ENCODE measurements around the gene GNB2.
"Not testable (repeated sequence)": the region's sequence is repeated elsewhere in the genome, so short reads cannot be mapped to it uniquely, and the experiment has no call there.

The GNB2 gene

DNA sequence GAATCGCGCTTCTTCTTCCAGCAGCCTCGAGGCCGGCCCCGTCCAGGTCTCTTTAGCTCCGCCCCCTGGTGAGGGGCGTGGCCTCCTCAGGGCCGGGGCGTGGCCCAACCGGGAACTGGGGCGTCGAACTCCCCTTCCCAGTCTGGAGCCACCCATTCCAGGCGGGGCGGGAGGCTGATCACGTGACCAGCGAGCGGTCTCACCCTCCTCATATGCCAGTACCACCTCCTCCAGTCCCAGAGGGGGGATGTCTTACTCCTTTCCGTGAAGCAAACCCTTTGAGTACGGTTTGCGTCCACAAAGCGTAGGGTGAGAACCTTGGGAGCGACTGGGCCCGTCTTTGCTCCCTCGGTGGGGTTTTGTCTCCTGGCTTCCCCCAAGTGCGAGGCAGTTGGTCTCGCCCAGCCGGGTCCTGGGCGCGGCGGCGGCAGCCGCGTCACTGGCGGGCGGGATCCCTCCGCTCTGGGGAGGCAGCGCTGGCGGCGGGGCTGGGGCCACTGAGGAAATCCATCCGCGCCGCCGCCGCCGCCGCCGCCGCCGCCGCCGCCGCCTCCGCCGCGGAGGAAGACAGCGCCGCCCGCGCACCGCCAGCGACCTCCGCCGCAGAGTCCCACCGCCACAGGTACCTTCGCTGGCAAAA is at the start of gene GNB2:
GNB2 (plus strand) TSS at position 439 of the 640 bp plus-strand sequence. CDS start 2,526 bp downstream, outside the sequence.
- DNase-seq = peak; percentile 96

DNA sequence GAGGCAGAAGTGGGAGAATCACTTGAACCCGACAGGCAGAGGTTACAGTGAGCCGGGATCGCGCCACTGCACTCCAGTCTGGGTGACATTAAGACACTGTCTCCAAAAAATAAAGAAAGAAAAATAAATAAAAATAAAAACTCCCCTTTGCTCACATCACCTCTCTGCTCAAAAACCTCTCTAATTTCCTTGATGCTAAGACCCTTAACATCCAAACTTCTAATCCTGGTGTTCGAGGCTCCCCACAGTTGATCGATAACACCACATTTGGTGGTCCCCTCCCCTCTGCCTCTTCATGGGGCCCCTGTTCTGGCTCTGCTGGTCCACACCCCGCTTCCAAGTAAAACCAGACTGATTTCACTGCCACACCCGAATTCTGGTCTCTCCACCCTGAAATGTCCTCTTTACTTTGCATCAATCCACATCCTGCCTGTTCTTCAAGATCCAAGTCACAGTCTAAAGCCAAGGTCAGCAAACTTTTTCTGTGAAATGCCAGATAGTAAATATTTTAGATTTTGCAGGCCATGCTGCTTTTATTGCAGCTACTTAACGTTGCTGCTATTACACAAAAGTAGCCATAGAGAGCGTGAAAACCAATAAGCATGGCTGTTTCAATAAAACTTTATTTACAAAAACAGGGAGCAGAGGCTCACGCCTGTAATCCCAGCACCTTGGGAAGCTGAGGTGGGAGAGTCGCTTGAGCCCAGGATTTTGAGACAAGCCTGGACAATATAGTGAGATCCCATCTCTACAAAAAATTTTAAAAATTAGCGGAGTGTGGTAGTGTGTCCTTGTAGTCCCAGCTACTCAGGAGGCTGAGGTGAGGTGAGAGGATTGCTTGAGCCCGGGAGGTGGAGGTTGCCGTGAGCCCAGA is 49.4 kb upstream of the GNB2 start:
- no peak for DNase-seq

DNA sequence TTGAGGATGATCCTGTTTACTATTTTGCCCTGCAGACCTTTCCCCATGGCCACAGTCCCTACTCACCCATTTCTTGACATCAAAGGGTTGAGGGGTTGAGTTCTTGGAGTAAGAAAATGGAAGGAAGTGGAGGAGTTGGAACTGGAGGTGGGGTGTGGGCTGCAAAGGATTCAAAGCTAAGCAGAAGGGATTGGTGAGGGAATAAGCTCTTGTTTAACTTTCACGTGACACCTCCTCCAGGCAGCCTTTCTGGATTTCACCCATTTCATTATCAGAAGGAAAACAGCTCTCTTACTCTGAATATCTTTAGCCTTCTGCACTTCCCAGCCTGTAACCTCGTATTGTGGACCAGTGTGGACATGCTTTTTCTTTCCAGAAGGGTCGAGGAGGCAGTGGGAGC is 47.5 kb upstream of the GNB2 start:
- no peak for DNase-seq

DNA sequence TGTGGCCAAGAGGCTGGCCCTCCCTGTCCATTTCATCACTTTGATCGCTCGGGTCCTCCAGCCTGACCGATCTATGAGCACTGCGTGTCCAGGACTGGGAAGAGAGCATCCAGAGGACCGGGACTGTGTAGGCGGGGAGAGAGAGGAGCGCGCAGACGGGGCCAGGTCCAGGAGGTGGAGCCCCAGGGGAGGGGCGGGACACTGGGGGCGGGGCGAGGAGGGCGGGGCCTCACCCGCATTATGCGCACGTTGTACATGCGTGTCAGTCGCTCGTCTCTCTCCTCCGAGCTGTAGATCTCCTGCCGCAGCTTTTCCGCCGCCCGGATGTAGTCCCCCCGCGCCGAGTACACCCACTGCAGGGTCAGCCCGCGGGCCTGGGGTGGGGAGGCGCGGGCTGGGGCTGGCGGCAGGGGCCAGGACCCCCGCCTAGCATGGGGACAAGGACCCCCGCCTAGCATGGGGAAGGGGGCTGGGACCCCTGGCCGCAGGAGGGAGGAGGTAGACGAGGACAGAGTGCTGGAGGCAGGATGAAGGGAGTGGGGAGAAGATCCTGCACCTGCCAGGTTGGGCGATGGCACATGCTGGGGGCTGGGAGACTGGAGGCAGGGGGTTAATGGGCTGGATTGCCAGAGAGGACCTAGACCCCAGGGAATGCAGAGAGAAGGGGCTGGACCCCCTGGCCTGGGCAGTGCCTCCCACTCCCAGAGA is 46.9 kb upstream of the GNB2 start:
- DNase-seq = peak; percentile 45 to 60

DNA sequence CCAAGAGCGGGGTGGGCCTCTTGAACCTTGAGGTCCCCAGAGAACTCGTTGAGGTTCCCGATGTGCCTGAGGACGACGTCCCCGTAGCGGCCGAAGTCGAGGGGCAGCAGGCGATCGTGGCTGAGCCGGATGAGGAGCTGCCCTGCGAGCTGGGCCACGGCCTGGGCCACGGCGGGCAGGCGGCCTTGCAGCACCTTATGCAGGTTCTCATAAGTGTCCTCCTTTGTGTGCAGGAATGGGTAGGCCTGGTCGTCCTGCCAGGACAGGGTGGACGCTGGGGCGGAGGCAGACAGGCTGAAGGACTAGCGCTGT is 46.3 kb upstream of the GNB2 start:
- DNase-seq = no peak

DNA sequence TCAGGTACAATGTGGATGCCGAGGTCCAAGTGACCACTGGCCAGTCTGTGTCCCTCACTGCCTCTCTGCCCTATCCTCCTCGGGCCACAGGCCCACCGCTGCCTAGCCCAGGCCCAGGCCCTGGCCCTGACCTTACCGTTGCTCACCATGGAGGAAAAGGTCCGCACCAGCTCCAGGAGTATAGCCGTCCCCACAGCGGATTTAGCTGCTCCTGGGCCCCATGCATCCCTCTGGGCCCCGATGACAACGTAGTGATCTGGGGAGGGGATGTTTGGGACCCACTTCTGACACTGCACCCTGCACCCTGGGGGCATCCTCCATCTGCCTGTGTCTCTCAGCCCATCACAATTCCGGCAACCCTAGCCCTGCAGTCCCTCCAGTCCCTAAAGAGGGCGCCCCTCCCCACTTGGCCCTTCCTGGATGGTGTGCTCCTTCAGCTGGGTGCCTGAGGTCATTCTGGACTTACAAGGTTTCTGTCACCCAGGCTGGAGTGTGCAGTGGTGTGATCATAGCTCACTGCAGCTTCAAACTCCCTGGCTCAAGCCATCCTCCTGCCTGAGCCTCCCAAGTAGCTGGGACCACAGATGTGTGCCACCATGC is 44.3 kb upstream of the GNB2 start:
- DNase-seq = no peak

DNA sequence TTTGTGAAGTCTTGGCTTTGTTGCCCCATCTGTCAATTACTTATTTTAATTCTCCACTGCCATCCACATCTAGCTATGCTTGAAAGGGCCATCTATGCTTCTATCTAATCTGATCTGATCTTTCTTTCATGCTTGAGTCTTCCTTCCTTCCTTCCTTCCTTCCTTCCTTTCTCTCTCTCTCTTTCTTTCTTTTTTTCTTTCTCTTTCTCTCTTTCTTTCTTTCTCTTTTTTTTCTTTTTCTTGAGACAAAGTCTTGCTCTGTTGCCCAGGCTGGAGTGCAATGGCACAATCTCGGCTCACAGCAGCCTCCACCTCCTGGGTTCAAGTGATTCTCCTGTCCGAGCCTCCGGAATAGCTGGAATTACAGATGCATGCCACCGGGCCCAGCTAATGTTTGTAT is 43.5 kb upstream of the GNB2 start:
- DNase-seq = no peak

DNA sequence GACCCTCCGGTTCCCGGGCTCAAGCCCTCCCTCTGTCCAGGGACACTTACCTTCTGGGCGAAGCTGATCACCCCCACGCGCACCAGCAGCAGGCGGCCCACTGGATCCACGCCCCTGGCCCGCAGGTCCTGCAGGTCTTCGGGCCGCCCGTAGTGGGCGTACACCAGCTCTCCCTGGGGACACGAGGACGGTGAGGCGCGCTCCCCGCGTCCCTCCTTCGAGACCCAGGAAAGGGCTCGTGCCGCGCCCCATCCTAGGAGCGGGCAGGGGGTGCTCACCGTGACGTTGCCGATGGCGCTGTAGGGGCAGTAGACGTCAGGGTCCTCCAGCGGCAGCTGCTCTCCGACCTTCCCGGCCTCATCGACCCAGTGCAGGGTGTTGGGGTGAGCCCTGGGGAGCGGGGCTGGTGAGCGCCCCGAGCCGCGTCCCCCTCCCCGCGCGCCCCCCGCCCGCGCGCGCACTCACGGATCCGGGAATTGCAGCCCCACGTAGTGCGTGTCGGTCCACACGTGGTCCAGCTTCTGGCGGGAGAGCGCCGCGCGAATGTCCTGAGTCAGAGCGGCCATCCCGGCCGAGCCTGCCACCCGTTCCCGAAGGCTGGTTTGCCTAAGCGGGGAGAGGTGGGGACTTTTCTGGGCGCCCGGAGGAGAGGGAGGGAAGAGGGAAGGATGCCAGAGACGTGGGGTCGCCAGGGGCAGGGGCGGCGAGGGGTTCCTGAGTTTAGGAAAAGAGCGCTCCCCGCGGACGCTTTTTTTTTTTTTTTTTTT is 40.4 kb upstream of the GNB2 start:
- DNase-seq = peak in 1 of 2 donors; percentile 30

DNA sequence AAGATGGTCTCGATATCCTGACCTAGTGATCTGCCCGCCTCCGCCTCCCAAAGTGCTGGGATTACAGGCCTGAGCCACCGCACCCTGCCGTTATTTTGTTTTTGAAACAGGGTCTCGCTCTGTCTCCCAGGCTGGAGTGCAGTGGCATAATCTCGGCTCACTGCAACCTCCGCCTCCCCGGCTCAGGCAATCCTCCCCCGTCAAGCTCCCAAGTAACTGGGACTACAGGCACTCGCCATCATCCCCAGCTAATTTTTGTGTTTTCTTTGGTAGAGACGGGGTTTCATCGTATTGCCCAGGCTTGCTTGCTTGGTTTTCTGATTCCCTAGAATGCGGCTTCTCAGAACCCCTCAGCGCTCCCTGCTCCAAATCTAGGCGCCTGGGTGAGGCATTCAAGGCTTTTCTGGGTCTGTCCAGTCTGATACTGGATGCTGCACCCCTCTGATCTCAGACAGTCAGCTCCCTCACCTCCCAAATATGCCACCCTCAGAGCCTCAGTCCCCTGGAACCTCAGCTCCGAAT is 33.5 kb upstream of the GNB2 start:
- DNase-seq = no peak

DNA sequence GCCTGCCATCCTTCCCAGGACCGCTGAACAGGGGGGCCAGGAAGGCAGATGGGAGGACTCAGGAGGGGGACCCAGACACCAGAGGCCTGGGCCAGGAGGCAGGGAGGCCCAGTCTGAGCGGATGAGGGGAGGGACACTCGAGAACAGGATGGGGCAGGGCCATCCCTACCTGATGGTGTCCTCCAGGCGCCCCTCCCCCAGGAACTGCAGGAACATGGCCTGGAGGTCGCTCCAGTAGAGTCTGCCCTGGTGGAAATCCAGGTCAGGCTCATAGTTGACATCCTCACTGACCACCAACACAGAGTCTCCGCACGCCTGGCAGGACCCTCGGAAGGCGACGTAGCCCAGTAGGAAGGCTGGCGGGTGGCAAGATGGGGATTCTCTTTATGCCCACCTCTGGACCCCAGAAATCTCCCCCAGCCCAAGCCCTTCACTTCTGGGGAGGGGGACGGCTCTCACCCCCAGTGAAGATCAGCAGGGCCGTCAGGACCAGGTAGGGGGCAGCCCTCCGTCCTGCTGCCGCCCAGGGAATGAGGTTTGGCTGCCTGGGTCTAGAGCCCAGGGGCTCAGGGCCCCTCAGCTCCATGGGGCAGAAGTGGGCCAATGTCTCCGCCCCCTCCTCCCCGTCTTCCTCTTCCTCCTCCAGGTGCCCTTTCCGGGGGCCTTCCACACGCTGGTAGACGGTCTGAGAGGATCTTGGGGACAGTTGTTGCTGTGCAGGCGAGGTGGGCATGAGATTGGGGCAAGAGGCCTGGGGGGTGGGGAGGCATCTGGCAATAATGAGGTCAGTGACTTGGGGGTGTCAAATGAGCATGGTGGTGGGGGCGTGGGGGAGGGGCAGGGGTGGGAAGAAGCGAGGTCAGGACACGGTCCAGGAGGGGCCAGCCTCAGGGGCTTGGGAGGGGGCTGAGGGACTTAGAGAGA is 32.8 kb upstream of the GNB2 start:
- no peak for DNase-seq

DNA sequence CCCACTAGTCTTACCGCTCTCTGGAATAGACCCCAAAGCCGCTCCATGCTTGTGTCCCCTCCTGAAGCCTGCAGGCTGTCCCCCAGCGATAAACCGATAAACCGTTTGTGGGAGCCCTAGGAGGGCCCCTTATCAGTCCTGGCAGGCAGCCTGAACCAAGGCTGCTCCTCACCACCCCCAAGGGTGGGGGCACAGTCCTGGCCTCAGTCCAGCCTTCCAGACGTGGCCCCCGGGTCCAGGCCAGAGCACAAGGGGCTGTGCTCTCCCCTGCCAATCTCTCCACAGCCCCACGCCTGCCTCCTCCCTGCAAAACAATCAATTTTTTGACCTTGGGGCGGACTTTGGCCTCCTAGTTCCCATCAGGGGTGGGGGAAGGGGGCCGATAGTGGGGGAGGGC is 32.1 kb upstream of the GNB2 start, which contains the start of gene TFR2:
TFR2 (minus strand) TSS at position 90 of the 397 bp plus-strand sequence; CDS start at position 47, 43 bp downstream.
- DNase-seq = no peak

DNA sequence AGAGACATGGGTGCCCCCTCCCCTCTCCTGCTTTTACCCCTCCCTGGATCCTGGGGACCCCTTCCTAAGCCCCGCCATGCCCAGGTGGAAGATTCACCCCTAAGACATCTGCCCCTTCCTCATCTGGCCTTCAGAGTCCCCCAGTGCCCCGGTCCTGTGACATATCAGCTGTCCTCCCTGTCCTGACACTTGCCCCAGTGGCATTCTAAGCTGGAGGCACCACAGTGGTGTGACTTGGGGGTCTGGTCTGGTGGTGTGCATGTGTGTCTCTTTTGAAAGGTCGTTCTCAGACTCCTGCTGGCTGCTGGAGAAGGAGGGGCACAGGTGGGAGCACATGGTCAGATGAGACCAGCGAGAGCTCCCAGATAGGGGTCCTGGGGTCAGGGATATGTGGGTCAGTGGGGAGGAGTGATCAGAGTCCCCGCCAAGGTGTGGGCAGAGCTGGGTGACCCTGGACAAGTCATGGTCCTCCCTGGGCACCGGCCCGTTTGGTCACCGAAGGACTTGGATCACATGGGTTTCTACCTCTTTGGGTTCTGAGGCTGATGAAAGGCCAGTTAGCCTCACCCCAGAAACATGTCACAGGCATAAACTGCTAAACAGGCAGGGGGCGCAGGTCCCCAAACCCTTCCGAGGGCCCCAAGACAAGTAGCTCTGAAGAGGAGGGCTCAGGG is 31.5 kb upstream of the GNB2 start:
- no peak for DNase-seq

DNA sequence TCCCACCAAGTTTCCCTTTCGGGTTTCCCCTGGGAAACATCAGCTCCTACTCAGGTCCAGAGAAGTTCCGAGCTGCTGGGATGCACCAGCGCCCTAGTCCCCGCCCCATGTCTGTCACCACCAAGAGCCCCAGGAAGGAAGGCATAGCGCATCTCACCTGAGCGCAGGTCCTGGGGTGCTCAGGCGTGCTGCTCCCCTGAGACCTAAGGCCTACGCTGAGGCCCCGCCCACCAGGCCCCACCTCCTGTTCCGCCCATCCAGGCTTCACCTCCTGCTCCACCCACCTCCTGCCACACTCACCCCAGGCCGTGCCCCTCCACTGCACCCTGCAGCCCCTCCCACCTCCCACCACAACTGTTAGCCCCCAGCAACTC is 31.0 kb upstream of the GNB2 start:
- DNase-seq = no peak

DNA sequence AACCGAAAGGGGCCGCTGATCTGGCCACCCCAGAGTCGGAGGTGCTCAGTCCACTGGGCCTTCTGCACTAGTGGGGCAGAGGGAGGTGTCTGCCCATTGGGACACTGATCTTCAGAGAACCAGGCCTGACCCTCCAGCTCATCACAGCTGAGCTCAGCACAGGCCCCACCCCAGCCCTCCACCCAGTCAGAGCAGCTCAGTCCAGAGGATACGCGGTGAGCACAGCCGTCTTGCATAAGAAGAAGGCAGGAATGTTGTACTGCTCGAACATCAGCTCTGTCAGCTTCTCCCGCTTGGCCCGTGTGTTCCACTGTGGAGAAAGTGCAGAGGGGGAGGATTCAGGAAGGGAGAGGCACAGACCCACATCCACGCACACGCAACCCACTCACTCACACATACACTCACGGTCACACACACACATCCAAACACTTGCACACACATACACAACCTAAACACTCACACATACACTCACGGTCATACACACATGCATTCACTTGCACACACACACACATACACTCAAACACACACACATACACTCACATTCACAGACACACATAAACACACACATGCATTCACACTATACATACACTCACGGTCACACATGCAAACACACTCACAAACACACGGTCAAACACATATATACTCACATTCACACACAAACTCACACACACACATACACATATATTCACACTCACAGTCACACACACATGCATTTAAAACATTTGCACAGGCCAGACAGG is 23.5 kb upstream of the GNB2 start:
- no peak for DNase-seq

DNA sequence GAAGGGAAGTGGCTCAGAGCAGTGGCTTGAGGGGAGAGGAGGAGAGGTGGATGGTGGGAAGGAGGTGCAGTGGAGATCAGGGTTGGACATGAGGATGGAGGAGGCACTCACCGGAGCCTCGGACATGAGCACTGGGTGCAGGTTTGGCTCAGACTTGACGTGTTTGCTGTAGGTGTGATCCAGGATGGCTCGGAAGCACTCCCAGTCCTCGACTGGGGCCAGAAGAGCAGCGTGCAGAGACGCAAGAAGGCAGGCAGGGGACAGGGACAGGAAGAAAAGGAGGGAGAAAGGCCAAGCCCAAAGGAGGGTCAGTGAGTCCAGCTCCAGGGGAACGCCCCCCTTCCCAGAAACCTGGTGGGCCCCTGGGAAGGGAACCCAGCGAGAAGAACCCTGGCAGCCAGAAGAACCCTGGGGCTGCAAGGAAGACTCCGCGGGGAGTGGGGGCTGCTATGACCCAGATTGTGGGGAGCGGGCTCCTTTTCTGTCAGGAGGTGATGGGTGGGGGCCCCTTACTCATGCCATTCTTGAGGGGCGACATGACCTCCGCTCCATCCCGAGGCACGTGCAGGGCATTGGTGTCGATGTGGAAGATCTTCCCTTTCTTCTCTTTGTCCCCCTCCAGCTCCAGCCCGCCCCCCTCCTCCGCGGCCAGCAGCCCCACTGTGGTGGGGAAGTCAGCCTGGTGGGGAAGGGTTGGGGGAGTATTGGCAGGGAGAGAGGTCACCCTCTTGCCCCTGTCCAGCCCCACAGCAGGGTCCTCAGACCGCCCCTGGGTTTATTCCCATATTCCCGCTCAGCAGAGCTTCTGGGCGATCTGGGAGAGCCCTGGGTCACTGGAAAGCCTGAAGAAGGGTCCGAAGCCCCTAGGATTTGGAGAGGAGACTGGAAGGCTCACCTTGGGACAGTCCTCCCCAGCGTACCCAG is 18.4 kb upstream of the GNB2 start:
- no peak for DNase-seq

DNA sequence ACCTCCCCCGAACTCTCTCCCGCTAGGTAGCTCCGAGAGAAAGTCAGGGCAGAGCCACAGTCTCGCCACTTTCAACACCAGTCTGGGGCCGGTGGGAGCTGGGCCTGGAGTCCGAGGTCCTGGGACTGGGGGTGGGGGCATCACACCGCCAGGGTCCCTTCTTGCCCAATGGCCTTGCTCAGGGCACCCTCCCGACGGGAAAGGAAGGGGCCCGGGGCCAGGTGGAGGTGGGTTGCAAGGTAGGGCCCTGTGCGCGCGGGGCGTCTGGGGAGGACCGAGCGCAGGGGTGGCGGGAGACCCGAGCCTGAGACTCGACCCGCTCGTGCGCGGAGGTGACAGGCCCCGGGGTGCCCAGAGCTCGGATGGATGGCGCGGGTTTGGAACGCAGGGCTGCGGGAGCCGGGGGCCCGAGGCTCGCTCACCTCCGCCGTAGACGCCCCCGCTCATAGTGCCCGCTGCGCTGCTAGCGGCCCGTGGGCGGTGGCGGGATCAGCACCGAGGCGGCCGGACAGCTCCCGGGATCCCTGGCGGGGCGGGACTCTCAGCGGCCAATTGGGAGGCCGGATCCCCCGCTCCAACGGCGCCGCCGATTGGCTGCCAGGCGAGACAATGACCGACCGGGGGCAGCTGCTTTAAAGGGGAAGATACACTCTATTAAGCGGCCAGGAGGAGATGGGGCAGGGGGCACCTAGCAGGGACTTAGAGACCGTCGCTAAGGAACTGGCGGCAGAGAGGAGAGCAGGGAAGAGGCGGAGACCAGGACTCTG is 17.4 kb upstream of the GNB2 start, which contains the start of gene ACTL6B:
ACTL6B (minus strand) TSS at position 541 of the 767 bp plus-strand sequence; CDS start at position 447, 94 bp downstream.
- no peak for DNase-seq

DNA sequence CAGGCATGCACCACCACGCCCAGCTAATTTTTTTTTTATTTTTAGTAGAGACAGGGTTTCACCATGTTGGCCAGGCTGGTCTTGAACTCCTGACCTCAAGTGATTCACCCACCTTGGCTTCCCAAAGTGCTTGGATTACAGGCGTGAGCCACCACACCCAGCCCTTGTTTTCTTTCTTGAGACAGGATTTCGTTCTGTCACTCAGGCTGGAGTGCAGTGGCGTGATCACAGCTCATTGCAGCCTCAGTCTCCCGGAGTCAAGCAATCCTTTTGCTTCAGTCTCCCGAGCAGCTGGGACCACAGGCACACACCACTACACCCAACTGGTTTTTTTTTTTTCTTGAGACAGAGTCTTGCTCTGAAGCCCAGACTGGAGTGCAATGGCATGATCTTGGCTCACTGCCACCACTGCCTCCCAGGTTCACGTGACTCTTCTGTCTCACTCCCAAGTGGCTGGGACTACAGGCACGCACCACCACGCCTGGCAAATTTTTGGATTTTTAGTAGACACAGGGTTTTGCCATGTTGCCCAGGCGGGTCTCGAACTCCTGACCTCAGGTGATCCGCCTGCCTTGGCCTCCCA is 11.3 kb upstream of the GNB2 start:
- not testable (repeated sequence) for DNase-seq

Measured in bone marrow (tissue), 2 donors.